K562 (cell line): ENCODE results near the gene LAPTM4A. TPM values are rescaled to one million over a fixed set of nuclear protein-coding genes. Genes with fewer than 3 reads are reported as not detected.
A peak's percentile ranks its signal among the peaks of the same experiment; 100 is the strongest.

Experiments
- ATF1 ChIP-seq, 2 experiments: fragments of 450-650 bp in 1 of 2; IDR thresholded peaks; 2 replicates each; pipeline ENCODE4 v1.6.1; 2016; ENCODE audit warnings: missing compliant biosample characterization in 1 of 2, missing genetic modification characterization in 1 of 2
- BDP1 ChIP-seq: IDR thresholded peaks from 3 replicates; pipeline ENCODE4 v1.6.1; 2011; ENCODE audit not compliant: insufficient read length, insufficient read depth
- HNRNPH1 ChIP-seq: fragments of 200-400 bp; formaldehyde crosslinking; optimal IDR thresholded peaks from 2 replicates; pipeline ENCODE3; 2017; ENCODE audit warnings: low read depth, mild to moderate bottlenecking, low read length, moderate library complexity
- KAT2B ChIP-seq: IDR thresholded peaks from one replicate; pipeline ENCODE4 v1.6.1; 2012; ENCODE audit warnings: low read depth, mild to moderate bottlenecking, control low read depth, inconsistent platforms, low read length, moderate library complexity
- NCOR1 ChIP-seq: fragments of 450-650 bp; IDR thresholded peaks from 2 replicates; pipeline ENCODE4 v1.6.1; 2016; ENCODE audit warnings: mild to moderate bottlenecking, moderate library complexity
- NFRKB ChIP-seq: fragments of 450-650 bp; IDR thresholded peaks from 2 replicates; pipeline ENCODE4 v1.6.1; 2016; ENCODE audit warnings: low read depth
- PHF20 ChIP-seq: fragments of 450-650 bp; IDR thresholded peaks from 2 replicates; pipeline ENCODE4 v1.6.1; 2018; ENCODE audit not compliant: partially characterized antibody
- POLR2AphosphoS5 ChIP-seq: IDR thresholded peaks from 2 replicates; pipeline ENCODE4 v1.6.1; 2011; ENCODE audit warnings: mild to moderate bottlenecking, low read depth, low read length, moderate library complexity; ENCODE audit not compliant: control insufficient read depth, insufficient read depth
- PRPF4 ChIP-seq: fragments of 200-400 bp; formaldehyde crosslinking; IDR thresholded peaks from one replicate; pipeline ENCODE4 v1.6.1; 2017; ENCODE audit warnings: low read length, low read depth, mild to moderate bottlenecking; ENCODE audit not compliant: insufficient read depth, poor library complexity, severe bottlenecking
- SAP30 ChIP-seq: fragments of 200-600 bp; sonication (generic); IDR thresholded peaks from 2 replicates; pipeline ENCODE4 v1.6.1; 2012; ENCODE audit warnings: borderline replicate concordance, low read depth, mild to moderate bottlenecking, moderate library complexity, low read length, control low read depth, inconsistent platforms; ENCODE audit not compliant: insufficient read depth, poor library complexity, severe bottlenecking
- SMARCE1 ChIP-seq: fragments of 450-650 bp; IDR thresholded peaks from 2 replicates; pipeline ENCODE4 v1.7.1; 2016; ENCODE audit warnings: mild to moderate bottlenecking
- SP1 ChIP-seq: sonication (generic); formaldehyde crosslinking; IDR thresholded peaks from 2 replicates; pipeline ENCODE4 v1.8.1; 2022; ENCODE audit warnings: mild to moderate bottlenecking, missing genetic modification reagents
- SPI1 ChIP-seq: IDR thresholded peaks from 2 replicates; pipeline ENCODE4 v1.6.1; 2011; ENCODE audit warnings: low read depth, low read length, control low read depth, borderline replicate concordance
- STAG1 ChIP-seq: sonication (generic); formaldehyde crosslinking; IDR thresholded peaks from 2 replicates; pipeline ENCODE4 v1.5.0; 2020; ENCODE audit warnings: missing genetic modification reagents, borderline replicate concordance
- TEAD4 ChIP-seq, 2 experiments: sonication (generic) in 1 of 2; formaldehyde crosslinking in 1 of 2; IDR thresholded peaks; 2 replicates each; pipeline versions ENCODE4 v1.6.1 to v1.8.0; 2012 to 2022; ENCODE audit warnings: borderline replicate concordance in 1 of 2, inconsistent platforms in 1 of 2, low read length in 1 of 2, mild to moderate bottlenecking in 1 of 2, missing genetic modification reagents in 1 of 2
- ZBTB17 ChIP-seq: fragments of 450-650 bp; formaldehyde crosslinking; IDR thresholded peaks from 2 replicates; pipeline ENCODE4 v1.4.0; 2020; ENCODE audit warnings: mild to moderate bottlenecking
- ZNF224 ChIP-seq: sonication (generic); formaldehyde crosslinking; IDR thresholded peaks from 2 replicates; pipeline ENCODE4 v1.8.0; 2022; ENCODE audit warnings: mild to moderate bottlenecking, missing genetic modification reagents
- ZNF717 ChIP-seq: fragments of 250-450 bp; sonication (Bioruptor Pico); IDR thresholded peaks from 2 replicates; pipeline ENCODE4 v1.5.0; 2021
- polyA plus RNA-seq, 8 experiments: library from polyadenylated mRNA; depleted of rRNA in 4 of 8; stranded (reverse) in 5 of 8; unstranded in 3 of 8; fragments of >200 nt; fragmentation: Nextera tagmentation in 2 of 8; fragmentation: Illumina TruSeq in 1 of 8; extraction: Ambion mirVana in 2 of 8; extraction: Trizol in 1 of 8; gene quantifications; 2 replicates each; pipeline versions ENCODE4 v1.2.1 to v1.2.3, GENCODE V29; 2011 to 2014; ENCODE audit warnings: inconsistent platforms in 1 of 8, missing spikeins in 1 of 8
- total RNA-seq, 7 experiments: library from RNA; depleted of rRNA in 6 of 7; stranded (reverse); fragments of >200 nt in 6 of 7; fragmentation: Illumina TruSeq in 2 of 7; extraction: Trizol in 2 of 7; gene quantifications; 2 replicates each; pipeline versions ENCODE4 v1.2.1 to v1.2.3, GENCODE V29; 2011 to 2021; ENCODE audit warnings: low replicate concordance in 1 of 7
- TF ChIP-seq, protein P1 (sequence below), 2 experiments: IDR thresholded peaks; 2 replicates each; pipeline ENCODE4 v1.6.1; 2011; ENCODE audit warnings: borderline replicate concordance in 1 of 2, control low read depth in 1 of 2, low read depth in 1 of 2, low read length in 1 of 2, mild to moderate bottlenecking in 1 of 2, mixed read lengths in 1 of 2, moderate library complexity in 1 of 2; ENCODE audit not compliant: insufficient read depth in 1 of 2, insufficient read length in 1 of 2, poor library complexity in 1 of 2, severe bottlenecking in 1 of 2; ENCODE audit errors: extremely low read depth in 1 of 2
- TF ChIP-seq, protein P2 (sequence below): fragments of 250-450 bp; sonication (Bioruptor Pico); IDR thresholded peaks from 2 replicates; pipeline ENCODE4 v1.5.0; 2020; ENCODE audit warnings: mild to moderate bottlenecking, borderline replicate concordance
- TF ChIP-seq, protein P3 (sequence below): fragments of 250-450 bp; sonication (Bioruptor Pico); IDR thresholded peaks from 2 replicates; pipeline ENCODE4 v1.6.1; 2021; ENCODE audit warnings: mild to moderate bottlenecking
- TF ChIP-seq, protein P4 (sequence below): fragments of 250-450 bp; sonication (Bioruptor Pico); IDR thresholded peaks from 2 replicates; pipeline ENCODE4 v1.5.1; 2021; ENCODE audit warnings: mild to moderate bottlenecking

The LAPTM4A gene
- total and polyA plus RNA-seq, 9 of the 15 experiments (the other 6 are each of a cell fraction or from before 2014, with no cell fraction given) = 13.4 to 157 (median 50.1) TPM

DNA sequence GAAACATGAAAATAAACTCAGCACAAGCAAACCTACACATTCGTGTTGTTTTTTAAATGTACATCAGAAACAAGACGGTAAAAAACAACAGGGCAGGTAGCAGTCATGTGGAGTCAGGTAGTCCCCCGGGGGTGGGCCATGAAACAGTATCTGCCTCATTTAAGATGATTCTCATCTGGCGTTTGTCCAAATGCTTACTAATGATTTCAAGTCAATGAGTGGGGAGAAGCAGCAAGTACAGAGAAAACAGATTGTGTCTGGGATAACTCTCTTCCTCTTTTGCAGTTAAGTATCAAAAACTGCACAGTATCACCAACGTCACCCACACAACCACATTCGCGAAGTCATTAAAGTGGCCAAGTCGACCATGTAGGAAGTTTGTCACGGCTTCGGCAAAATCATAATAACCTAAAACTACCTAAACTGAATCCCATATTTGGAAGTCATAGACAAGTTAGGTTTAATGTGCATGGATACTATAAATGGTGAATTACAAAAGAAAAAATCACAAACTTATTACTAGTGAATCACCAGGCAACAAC, 1.3 kb downstream of the LAPTM4A start (continued):
- TF ChIP-seq, protein P1, sequence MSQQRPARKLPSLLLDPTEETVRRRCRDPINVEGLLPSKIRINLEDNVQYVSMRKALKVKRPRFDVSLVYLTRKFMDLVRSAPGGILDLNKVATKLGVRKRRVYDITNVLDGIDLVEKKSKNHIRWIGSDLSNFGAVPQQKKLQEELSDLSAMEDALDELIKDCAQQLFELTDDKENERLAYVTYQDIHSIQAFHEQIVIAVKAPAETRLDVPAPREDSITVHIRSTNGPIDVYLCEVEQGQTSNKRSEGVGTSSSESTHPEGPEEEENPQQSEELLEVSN (IDR thresholded peaks at IDR 0.05; ENCODE audit: borderline replicate concordance in 1 of 2, extremely low read depth in 1 of 2, insufficient read depth in 1 of 2, insufficient read length in 1 of 2, low read depth in 1 of 2, low read length in 1 of 2, poor library complexity in 1 of 2, severe bottlenecking in 1 of 2) = no peak
- TF ChIP-seq PRPF4 (no peak), SMARCE1 (peak; percentile 75; the same call in 1 of the 2 replicates), SP1 (CRISPR knock-in tag) (peak; percentile 34; the same call in 1 of the 2 replicates), NFRKB (no peak), NCOR1 (peak; percentile 23; the same call in 1 of the 2 replicates), POLR2AphosphoS5 (peak; percentile 53; the same call in 1 of the 2 replicates), STAG1 (CRISPR knock-in tag) (no peak), HNRNPH1 (no peak), PHF20 (no peak), SPI1 (peak; percentile 98), ZBTB17 (0 out of 2 replicates have a peak, but pooled peaks have one; percentile 19), TEAD4 (IDR thresholded peaks at IDR 0.05; ENCODE audit: low read length) (peak; percentile 84), TEAD4 (CRISPR knock-in tag; IDR thresholded peaks at IDR 0.05; ENCODE audit: borderline replicate concordance) (no peak), ZNF224 (CRISPR knock-in tag) (no peak), ZNF717 (CRISPR knock-in tag) (no peak), KAT2B (no peak), SAP30 (no peak), BDP1 (no peak), ATF1 (CRISPR knock-in tag; IDR thresholded peaks at IDR 0.05) (no peak), ATF1 (tag; IDR thresholded peaks at IDR 0.05) (peak; percentile 78)
- TF ChIP-seq, protein P2, sequence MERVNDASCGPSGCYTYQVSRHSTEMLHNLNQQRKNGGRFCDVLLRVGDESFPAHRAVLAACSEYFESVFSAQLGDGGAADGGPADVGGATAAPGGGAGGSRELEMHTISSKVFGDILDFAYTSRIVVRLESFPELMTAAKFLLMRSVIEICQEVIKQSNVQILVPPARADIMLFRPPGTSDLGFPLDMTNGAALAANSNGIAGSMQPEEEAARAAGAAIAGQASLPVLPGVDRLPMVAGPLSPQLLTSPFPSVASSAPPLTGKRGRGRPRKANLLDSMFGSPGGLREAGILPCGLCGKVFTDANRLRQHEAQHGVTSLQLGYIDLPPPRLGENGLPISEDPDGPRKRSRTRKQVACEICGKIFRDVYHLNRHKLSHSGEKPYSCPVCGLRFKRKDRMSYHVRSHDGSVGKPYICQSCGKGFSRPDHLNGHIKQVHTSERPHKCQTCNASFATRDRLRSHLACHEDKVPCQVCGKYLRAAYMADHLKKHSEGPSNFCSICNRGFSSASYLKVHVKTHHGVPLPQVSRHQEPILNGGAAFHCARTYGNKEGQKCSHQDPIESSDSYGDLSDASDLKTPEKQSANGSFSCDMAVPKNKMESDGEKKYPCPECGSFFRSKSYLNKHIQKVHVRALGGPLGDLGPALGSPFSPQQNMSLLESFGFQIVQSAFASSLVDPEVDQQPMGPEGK (CRISPR knock-in tag) = no peak
- TF ChIP-seq, protein P3, sequence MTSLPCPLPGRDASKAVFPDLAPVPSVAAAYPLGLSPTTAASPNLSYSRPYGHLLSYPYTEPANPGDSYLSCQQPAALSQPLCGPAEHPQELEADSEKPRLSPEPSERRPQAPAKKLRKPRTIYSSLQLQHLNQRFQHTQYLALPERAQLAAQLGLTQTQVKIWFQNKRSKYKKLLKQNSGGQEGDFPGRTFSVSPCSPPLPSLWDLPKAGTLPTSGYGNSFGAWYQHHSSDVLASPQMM (CRISPR knock-in tag) = no peak
- TF ChIP-seq, protein P4, sequence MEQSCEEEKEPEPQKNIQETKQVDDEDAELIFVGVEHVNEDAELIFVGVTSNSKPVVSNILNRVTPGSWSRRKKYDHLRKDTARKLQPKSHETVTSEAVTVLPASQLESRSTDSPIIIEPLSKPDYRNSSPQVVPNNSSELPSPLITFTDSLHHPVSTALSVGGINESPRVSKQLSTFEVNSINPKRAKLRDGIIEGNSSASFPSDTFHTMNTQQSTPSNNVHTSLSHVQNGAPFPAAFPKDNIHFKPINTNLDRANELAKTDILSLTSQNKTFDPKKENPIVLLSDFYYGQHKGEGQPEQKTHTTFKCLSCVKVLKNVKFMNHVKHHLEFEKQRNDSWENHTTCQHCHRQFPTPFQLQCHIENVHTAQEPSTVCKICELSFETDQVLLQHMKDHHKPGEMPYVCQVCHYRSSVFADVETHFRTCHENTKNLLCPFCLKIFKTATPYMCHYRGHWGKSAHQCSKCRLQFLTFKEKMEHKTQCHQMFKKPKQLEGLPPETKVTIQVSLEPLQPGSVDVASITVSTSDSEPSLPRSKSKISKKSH (CRISPR knock-in tag) = no peak
